Omental fat pad (tissue), 4 donors: ENCODE results near the gene OTP. TPM values are rescaled to one million over a fixed set of nuclear protein-coding genes. Genes with fewer than 3 reads are reported as not detected.
"Not testable (repeated sequence)": the region's sequence is repeated elsewhere in the genome, so short reads cannot be mapped to it uniquely, and the experiment has no call there.

Source experiments
- ATAC-seq: fragments of 150-250 bp; one replicate; pipeline ENCODE4 v1.9.1; 2016; ENCODE audit warnings: mild to moderate bottlenecking, moderate library complexity; ENCODE audit not compliant: low FRiP score
- DNase-seq: peaks from one replicate; pipeline ENCODE4 v3.0.0-alpha.2; 2019; ENCODE audit warnings: low spot score
- CTCF ChIP-seq, 3 donors: fragments of 450-650 bp; IDR thresholded peaks; one replicate each; pipeline ENCODE4 v1.5.1; 2016 to 2017; ENCODE audit warnings: antibody characterized with exemption in 3 of 3, mild to moderate bottlenecking in 3 of 3, moderate library complexity in 2 of 3
- total RNA-seq, 4 donors: library from RNA; depleted of rRNA; stranded (reverse); fragments of >200 nt; gene quantifications; one replicate each; pipeline ENCODE4 v1.1.0, GENCODE V29; 2016

Gene OTP
- total RNA-seq, 4 donors from 2014 or later = not detected

DNA sequence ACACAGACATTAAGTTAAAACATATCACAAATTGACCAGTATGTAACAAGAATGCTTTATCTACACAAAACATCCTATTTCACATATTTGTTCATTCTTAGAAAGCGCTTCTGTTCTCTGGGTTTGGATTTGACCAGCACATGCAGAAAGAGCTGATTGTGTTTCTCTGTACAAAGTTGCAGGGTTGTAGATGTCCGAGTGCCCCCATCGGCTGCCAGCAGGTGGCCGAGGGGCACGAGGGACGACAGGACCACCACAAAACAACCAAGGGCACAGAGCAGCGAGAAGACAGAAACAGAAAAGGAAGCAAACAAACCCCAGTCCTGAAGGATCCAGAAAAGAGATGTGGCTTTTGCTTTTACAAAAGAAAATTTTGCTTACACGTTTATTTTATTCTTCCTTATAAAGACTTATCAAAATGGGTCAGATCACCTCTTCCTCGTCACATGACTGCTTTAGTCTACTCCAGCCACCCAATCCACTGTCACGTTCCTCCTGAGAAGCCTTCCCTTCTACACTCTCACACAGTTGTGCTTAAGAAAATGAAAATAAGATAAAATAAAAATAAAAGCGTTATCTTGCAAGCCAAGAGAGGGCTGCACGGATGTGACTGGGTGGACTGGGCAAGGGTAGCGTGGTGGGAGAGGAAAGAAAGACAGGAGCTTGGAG is 9.5 kb downstream of the OTP start:
- ATAC-seq (no peak), DNase-seq (no peak)
- no peak for TF ChIP-seq CTCF (IDR thresholded peaks at IDR 0.05)

DNA sequence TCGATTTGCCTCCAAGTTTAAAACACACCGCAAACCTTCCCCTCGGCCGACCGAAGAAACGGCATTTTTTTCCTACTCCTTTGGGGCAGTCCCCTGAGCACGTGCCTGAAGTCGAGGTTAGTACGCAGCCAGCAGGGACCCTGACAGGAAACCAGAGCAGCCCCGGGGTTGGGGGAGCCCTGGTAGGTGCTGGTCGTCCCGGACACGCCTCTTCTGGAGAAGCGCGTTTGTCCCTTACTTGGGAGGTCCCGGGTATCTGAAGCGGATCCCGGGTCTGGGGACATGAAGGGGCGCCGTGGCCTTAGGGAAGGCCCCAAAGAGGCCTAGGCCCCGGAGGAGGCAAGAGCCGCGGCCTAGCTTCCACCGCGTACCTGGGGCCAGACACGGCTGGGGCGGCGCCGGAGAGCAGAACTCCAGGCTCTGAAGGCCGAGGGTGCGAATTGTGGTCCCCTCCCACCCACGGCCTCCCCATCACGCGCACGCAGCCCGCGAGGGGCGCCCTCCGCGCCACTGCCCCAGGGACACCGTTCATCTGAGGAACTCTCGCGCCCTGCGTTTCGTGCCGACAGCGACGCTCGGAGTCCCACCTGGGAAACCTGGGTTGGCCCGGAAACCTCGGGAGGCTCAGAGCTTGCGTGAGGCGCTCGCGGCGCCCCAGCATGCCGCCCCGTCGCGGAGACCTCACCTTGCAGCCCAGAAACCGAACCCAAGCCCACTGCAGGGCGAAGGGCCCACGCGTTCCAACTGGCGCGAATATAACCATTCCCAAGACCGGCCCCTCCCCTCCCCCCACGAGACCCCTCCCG is 10.4 kb downstream of the OTP start:
- no peak for TF ChIP-seq CTCF (IDR thresholded peaks at IDR 0.05)
- ATAC-seq = no peak

GRCh38 chr5:77623203-77623740 is 15.2 kb downstream of the OTP start:
- DNase-seq = no peak
- TF ChIP-seq CTCF (IDR thresholded peaks at IDR 0.05) = no peak
- ATAC-seq = no peak

More for the DNA sequence above, 10.4 kb downstream of the OTP start:
- DNase-seq = no peak

DNA sequence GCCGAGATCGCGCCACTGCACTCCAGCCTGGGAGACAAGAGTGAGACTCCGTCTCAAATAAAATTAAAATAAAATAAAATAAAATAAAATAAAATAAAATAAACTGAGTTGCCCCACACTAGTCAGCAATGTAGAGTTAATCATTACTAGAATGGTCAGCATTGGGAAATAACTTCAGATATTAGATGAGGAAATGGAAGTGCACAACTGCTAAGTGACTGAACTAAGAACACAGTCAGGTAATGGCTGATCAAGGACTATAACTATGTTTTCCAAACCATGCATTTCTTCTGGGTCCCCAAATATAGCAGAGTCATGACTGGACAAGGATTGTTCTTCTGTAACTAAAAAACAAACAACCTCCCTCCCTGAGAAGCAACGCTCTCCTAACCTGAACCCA is 17.1 kb downstream of the OTP start:
- ATAC-seq = no peak
- no peak for TF ChIP-seq CTCF (IDR thresholded peaks at IDR 0.05)
- DNase-seq = no peak

GRCh38 chr5:77620405-77620804 is 18.1 kb downstream of the OTP start:
- TF ChIP-seq CTCF (IDR thresholded peaks at IDR 0.05) = no peak
- DNase-seq (no peak), ATAC-seq (no peak)

DNA sequence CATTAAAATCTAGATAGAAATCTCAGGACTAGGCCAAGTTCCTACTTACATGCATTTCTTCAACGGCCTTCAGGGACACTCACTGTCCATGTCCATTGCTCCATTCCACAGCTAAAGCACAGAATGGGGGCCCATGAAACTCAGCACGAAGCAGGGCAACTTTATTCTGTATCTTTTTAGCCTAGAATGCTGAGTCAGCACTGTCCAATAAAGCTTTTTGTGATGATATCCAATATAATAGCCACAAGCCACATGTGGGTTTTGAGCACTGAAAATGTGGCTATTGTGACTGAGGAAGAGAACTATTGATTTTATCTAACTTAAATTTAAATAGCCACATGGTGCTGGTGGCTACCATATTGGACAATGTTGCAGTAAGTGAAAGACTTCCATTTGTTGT is 21.6 kb downstream of the OTP start:
- TF ChIP-seq CTCF (IDR thresholded peaks at IDR 0.05) = no peak
- DNase-seq = no peak
- ATAC-seq = no peak

GRCh38 chr5:77608927-77609326 is 29.6 kb downstream of the OTP start:
- not testable (repeated sequence) for DNase-seq, ATAC-seq
